Retinal pigment epithelial cell (primary cell): ENCODE data around the gene GPS1.

Experiments
- DNase-seq: peaks from one replicate; pipeline ENCODE4 v3.0.0-alpha.2; 2010; ENCODE audit warnings: low read depth
- H3K4me3 ChIP-seq: 2 replicates; pipeline ENCODE4 v1.5.1; 2011; ENCODE audit warnings: mild to moderate bottlenecking, low read length, control low read depth, moderate library complexity
- CTCF ChIP-seq: conservative IDR thresholded peaks from 2 replicates; pipeline ENCODE4 v1.5.1; 2011; ENCODE audit warnings: low read depth, low read length, control low read depth, inconsistent platforms

The GPS1 gene

GRCh38 chr17:82007495-82008257 lies 44.0 kb upstream of the GPS1 start:
- no peak overlapping the region for H3K4me3 ChIP-seq
- TF ChIP-seq CTCF: peak; percentile 36
- DNase-seq: no peak

GRCh38 chr17:82008258-82008940 lies 43.3 kb upstream of the GPS1 start:
- DNase-seq: no peak
- no peak overlapping the region for H3K4me3 ChIP-seq
- no peak for TF ChIP-seq CTCF

- no peak overlapping the region for H3K4me3 ChIP-seq
- no peak for TF ChIP-seq CTCF
- DNase-seq: no peak
Observed at GRCh38 chr17:82008941-82009405, 42.7 kb upstream of the GPS1 start.

- H3K4me3 ChIP-seq: no peak overlapping the region
- no peak for TF ChIP-seq CTCF
- DNase-seq: no peak
Observed at GRCh38 chr17:82009413-82009812, 42.3 kb upstream of the GPS1 start.

- no peak overlapping the region for H3K4me3 ChIP-seq
- DNase-seq: no peak
- TF ChIP-seq CTCF: no peak
Observed at GRCh38 chr17:82010575-82011525, 40.8 kb upstream of the GPS1 start.

GRCh38 chr17:82011617-82012187 lies 40.0 kb upstream of the GPS1 start:
- no peak for TF ChIP-seq CTCF
- H3K4me3 ChIP-seq: no peak overlapping the region
- no peak for DNase-seq
